Bronchial epithelial cell (primary cell): ENCODE measurements around the gene UGT1A6. TPM values are rescaled to one million over a fixed set of nuclear protein-coding genes. Genes with fewer than 3 reads are reported as not detected.
A peak's percentile ranks its signal among the peaks of the same experiment; 100 is the strongest.
"Not testable (repeated sequence)": the region's sequence is repeated elsewhere in the genome, so short reads cannot be mapped to it uniquely, and the experiment has no call there.

ENCODE experiments used
- DNase-seq: peaks from one replicate; pipeline ENCODE4 v3.0.0-alpha.2; 2010; ENCODE audit warnings: low read depth
- FAIRE-seq: peaks from 2 replicates; lab custom pipeline; 2011; peaks lifted over from hg19 to GRCh38; lab: Jason Lieb, UNC
- H3K27me3 ChIP-seq: 2 replicates; pipeline ENCODE4 v1.5.1; 2011; ENCODE audit warnings: low read length; ENCODE audit not compliant: control insufficient read depth, insufficient read depth
- H3K36me3 ChIP-seq: 2 replicates; pipeline ENCODE4 v1.5.1; 2011; ENCODE audit warnings: low read length; ENCODE audit not compliant: control insufficient read depth, insufficient read depth
- H3K4me3 ChIP-seq: 2 replicates; pipeline ENCODE4 v1.5.1; 2011; ENCODE audit warnings: mild to moderate bottlenecking, low read depth, low read length, control low read depth
- CTCF ChIP-seq: IDR thresholded peaks from 2 replicates; pipeline ENCODE4 v1.5.1; 2011; ENCODE audit warnings: mild to moderate bottlenecking, moderate library complexity, low read length, control low read depth, inconsistent platforms; ENCODE audit not compliant: insufficient read depth, severe bottlenecking
- total RNA-seq: library from RNA; depleted of rRNA; stranded (reverse); fragments of >200 nt; gene quantifications from 2 replicates; pipeline ENCODE4 v1.2.1, GENCODE V29; 2014

Gene UGT1A6
- total RNA-seq: 12.9 and 43.0 TPM in 2 replicates

- DNase-seq: no peak
- no peaks in the 10 kb centered on the region for H3K27me3 ChIP-seq
- TF ChIP-seq CTCF: no peak
- no peak for FAIRE-seq
- H3K36me3 ChIP-seq: no peaks in the 10 kb centered on the region
- H3K4me3 ChIP-seq: peak within 1 kb of the TSS; percentile 61
Measured at GRCh38 chr2:233692648-233693047, at the start of gene UGT1A6. UGT1A6 (plus strand) TSS chr2:233692890; CDS start chr2:233693005, 115 bp downstream.

DNA sequence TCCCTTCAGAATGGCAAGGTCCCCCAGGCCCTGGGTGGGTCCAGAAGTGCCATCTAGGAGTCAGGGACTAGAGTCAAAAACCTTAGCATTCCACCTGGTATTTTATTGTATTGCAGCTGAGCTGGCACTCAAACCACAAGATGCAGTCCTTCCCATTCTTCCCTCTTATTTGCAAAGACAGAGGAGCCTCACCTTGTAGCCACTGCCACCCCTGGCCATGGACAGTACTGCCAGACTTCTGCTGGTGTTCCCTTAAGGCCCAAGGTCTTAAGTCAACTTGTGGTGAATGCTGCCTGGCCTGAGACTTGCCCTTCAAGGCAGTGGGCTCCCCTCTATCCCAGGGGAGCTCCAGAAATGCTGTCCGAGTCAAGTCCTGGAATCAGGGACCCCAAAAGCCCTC lies 49.6 kb upstream of the UGT1A6 start:
- peak; percentile 56 for TF ChIP-seq CTCF
- H3K36me3 ChIP-seq: no peaks in the 10 kb centered on the region
- peak; percentile 54 for DNase-seq
- H3K27me3 ChIP-seq: no peaks in the 10 kb centered on the region
- FAIRE-seq: no peak
- H3K4me3 ChIP-seq: no peak overlapping the region

- not testable (repeated sequence) for H3K4me3 ChIP-seq, DNase-seq, H3K27me3 ChIP-seq, FAIRE-seq, H3K36me3 ChIP-seq
Measured at GRCh38 chr2:233646033-233646432, 46.7 kb upstream of the UGT1A6 start.

DNA sequence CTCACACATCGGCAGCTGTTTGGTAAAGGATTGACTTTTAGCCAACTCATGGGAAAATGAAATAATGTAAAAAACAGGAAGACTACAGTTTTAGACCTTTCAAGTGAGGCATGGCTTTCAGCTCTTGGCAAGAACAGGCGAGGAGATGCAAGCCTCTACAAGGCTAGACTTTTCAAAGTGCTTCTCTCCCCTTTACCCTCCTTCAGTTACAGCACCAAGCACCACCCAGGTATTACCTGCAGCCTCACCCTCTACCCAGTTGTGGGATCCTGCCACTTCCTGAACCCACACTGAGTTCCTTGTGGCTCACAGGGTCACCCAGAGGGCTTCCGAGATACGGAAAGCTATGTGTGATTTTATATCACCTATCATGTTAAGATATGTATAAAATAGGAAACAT lies 41.7 kb upstream of the UGT1A6 start:
- no peak for FAIRE-seq

DNA sequence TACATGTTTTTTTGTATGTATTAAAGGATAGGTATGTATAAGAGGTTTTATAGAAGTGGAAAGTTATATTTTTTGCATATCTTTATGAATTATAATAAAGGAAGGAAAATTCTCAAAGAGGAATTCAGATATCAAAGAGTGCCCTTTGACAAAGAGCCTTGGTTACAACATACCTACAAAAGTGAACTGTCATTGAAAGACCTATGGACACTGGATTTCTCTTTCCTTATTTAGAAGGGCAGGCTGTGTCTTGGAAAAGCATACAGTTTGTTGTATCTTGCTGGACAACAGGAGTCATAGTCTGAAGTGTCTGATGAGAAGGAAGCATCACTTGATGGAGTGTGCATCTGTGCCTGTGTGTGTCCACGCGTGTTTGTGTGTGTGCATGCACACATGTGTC lies 41.3 kb upstream of the UGT1A6 start:
- Histone ChIP-seq H3K4me3 (no peak overlapping the region), H3K27me3 (no peaks in the 10 kb centered on the region), H3K36me3 (no peaks in the 10 kb centered on the region)
- no peak for TF ChIP-seq CTCF
- DNase-seq (no peak), FAIRE-seq (peak; percentile 89)

More for the DNA sequence above, 41.7 kb upstream of the UGT1A6 start:
- DNase-seq: peak; percentile 92
- TF ChIP-seq CTCF: no peak
- Histone ChIP-seq H3K27me3 (no peaks in the 10 kb centered on the region), H3K4me3 (no peak overlapping the region), H3K36me3 (no peaks in the 10 kb centered on the region)

DNA sequence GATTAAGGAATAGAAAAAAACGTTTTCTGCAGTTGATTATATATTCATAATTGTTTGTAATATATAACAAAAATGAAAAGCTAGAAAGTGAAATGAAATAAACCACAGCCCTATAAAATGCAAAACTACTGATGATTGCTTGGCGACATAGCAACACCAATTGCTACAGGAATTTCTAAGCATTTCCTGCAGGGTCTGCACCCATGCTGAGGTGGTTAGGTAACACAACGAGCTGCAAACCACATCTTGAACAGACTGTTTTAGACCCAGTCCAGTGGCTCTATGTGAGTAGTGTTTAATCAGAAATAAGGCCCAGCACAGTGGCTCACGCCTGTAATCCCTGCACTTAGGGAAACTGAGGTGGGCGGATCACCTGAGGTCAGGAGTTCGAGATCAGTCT lies 38.2 kb upstream of the UGT1A6 start:
- DNase-seq (no peak), FAIRE-seq (no peak)
- H3K27me3 ChIP-seq: no peaks in the 10 kb centered on the region
- no peaks in the 10 kb centered on the region for H3K36me3 ChIP-seq
- no peak for TF ChIP-seq CTCF
- no peak overlapping the region for H3K4me3 ChIP-seq
